ENCODE data around the gene CDH24. TPM values are rescaled to one million over a fixed set of nuclear protein-coding genes. Genes with fewer than 3 reads are reported as not detected.

The CDH24 gene
- total and polyA plus RNA-seq, 2 of the 13 experiments (the other 11 are each of a cell fraction or from before 2014, with no cell fraction given) = 0.69 to 0.99 TPM

GRCh38 chr14:23021889-23022442 is 35.4 kb downstream of the CDH24 start:
- in situ Hi-C loops (cut with HindIII; ENCODE audit: extremely low pct_ligation_motif_present, low pct_unique_long_range_greater_than_20kb) (no loop called here), intact Hi-C loops (cut with micrococcal nuclease; ENCODE audit: unreplicated experiment) (no loop called here)
- BruUV-seq (replicated peaks) = no TSS peak
- Histone ChIP-seq H3K9ac (ENCODE audit: insufficient read depth, low read depth, low read length) (no peak overlapping the region), H3K4me3 (replicated peaks in 1 of 3; ENCODE audit: insufficient read depth in 1 of 3, low read depth in 2 of 3, low read length in 3 of 3) (no peak overlapping the region), H3K36me3 (replicated peaks in 1 of 2; ENCODE audit: control insufficient read depth in 1 of 2, insufficient read depth in 2 of 2, low read length in 2 of 2) (peaks cover 12 to 20% of the 10 kb centered on the region in 2 experiments), H4K20me1 (ENCODE audit: insufficient read depth, low read length) (0 out of 2 replicates have a peak, but pooled peaks cover 6% of the 10 kb centered on the region), H3K9me3 (ENCODE audit: low read length) (no peaks in the 10 kb centered on the region), H3K27ac (ENCODE audit: extremely low read length, insufficient read depth, low read length) (no peak overlapping the region), H3K27me3 (ENCODE audit: control insufficient read depth in 1 of 2, insufficient read depth in 2 of 2, low read length in 2 of 2) (no peaks in the 10 kb centered on the region), H3K4me1 (ENCODE audit: insufficient read depth, low read length) (peaks cover 17% of the 10 kb centered on the region), H3K79me2 (ENCODE audit: insufficient read depth, low read length) (no peaks in the 10 kb centered on the region), H2AFZ (ENCODE audit: low read length) (no peak overlapping the region), H3K4me2 (ENCODE audit: low read depth, low read length) (no peak overlapping the region)
- FAIRE-seq = no peak
- no peak for ATAC-seq
- CTCF ChIA-PET (ENCODE audit: low intra/inter-chr PET ratio, low total read pairs) = no interaction called here
- 93% methylated on average over 7 of the region's 7 CpGs for WGBS (ENCODE audit: low lambda C conversion rate)
- POLR2A ChIA-PET = interaction anchor here (1.0 to 15.1 kb wide), 5 partner anchors 9 to 27 kb away, joined by 3 to 203 read pairs (median 4); no protein-coding TSS in a partner anchor
- no peak for DNase-seq (ENCODE audit: low spot score)
- TF ChIP-seq ZBTB39 (CRISPR knock-in tag; IDR thresholded peaks at IDR 0.05) = 0 out of 2 replicates have a peak, but pooled peaks have one; percentile 20
- no peak for TF ChIP-seq GTF3A (CRISPR knock-in tag; conservative IDR thresholded peaks at IDR 0.05)
- no peak for TF ChIP-seq RERE (CRISPR knock-in tag; IDR thresholded peaks at IDR 0.05; ENCODE audit: low read depth)
- TF ChIP-seq HNF1A (IDR thresholded peaks at IDR 0.05; ENCODE audit: low read depth) = no peak
- no peak for TF ChIP-seq HNF1A (CRISPR knock-in tag; IDR thresholded peaks at IDR 0.05; ENCODE audit: borderline replicate concordance)
- TF ChIP-seq THRA (CRISPR knock-in tag; IDR thresholded peaks at IDR 0.05; ENCODE audit: borderline replicate concordance) = no peak
- 0 out of 2 replicates have a peak, but pooled peaks have one; percentile 76 for TF ChIP-seq FOXO4 (CRISPR knock-in tag; conservative IDR thresholded peaks at IDR 0.05)
- 0 out of 2 replicates have a peak, but pooled peaks have one; percentile 12 for TF ChIP-seq TCF7L2 (IDR thresholded peaks at IDR 0.05; ENCODE audit: low read depth, low read length)
